HUDEP-2 (cell line): ENCODE results near the gene L3MBTL1.

Source experiments
- DNase-seq, 76 experiments: peaks; one replicate each; lab custom pipeline; 2025; ENCODE audit not compliant: unreplicated experiment in 76 of 76; lab: John Stamatoyannopoulos, UW

L3MBTL1 gene

GRCh38 chr20:43534791-43535350 lies 27.4 kb downstream of the L3MBTL1 start:
- DNase-seq, result no peak

- DNase-seq, result no peak
Observed at GRCh38 chr20:43535370-43536004, 28.0 kb downstream of the L3MBTL1 start.

- no peak for DNase-seq
Observed at GRCh38 chr20:43536041-43536816, 28.7 kb downstream of the L3MBTL1 start.

- DNase-seq, result no peak
Observed at GRCh38 chr20:43536817-43537440, 29.4 kb downstream of the L3MBTL1 start.

- DNase-seq, result peak in 56 of 76 experiments; percentile 1 to 66 (median 24)
Observed at GRCh38 chr20:43537921-43538877, 30.7 kb downstream of the L3MBTL1 start.

- DNase-seq, result no peak
Observed at GRCh38 chr20:43538878-43539700, 31.6 kb downstream of the L3MBTL1 start.

- DNase-seq, result no peak
Observed at GRCh38 chr20:43539975-43540672, 32.6 kb downstream of the L3MBTL1 start.

GRCh38 chr20:43540673-43541060 lies 33.2 kb downstream of the L3MBTL1 start:
- no peak for DNase-seq

GRCh38 chr20:43541214-43541613 lies 33.7 kb downstream of the L3MBTL1 start:
- DNase-seq, result no peak

GRCh38 chr20:43542161-43542560 lies 34.7 kb downstream of the L3MBTL1 start:
- no peak for DNase-seq

GRCh38 chr20:43542674-43543073 lies 35.2 kb downstream of the L3MBTL1 start:
- no peak for DNase-seq

- no peak for DNase-seq
Observed at GRCh38 chr20:43543138-43543537, 35.6 kb downstream of the L3MBTL1 start.

- no peak for DNase-seq
Observed at GRCh38 chr20:43544501-43544900, 37.0 kb downstream of the L3MBTL1 start.

GRCh38 chr20:43545837-43546578 lies 38.5 kb downstream of the L3MBTL1 start:
- DNase-seq, result no peak

- DNase-seq, result no peak
Observed at GRCh38 chr20:43548273-43548880, 40.9 kb downstream of the L3MBTL1 start.

- no peak for DNase-seq
Observed at GRCh38 chr20:43549416-43550065, 42.0 kb downstream of the L3MBTL1 start.

- no peak for DNase-seq
Observed at GRCh38 chr20:43550456-43550855, 43.0 kb downstream of the L3MBTL1 start.
